ENCODE measurements around the gene MAPT. TPM values are rescaled to one million over a fixed set of nuclear protein-coding genes. Genes with fewer than 3 reads are reported as not detected.

MAPT gene
- total and polyA plus RNA-seq, 9 donors: 3.8 to 8.8 (median 5.8) TPM

DNA sequence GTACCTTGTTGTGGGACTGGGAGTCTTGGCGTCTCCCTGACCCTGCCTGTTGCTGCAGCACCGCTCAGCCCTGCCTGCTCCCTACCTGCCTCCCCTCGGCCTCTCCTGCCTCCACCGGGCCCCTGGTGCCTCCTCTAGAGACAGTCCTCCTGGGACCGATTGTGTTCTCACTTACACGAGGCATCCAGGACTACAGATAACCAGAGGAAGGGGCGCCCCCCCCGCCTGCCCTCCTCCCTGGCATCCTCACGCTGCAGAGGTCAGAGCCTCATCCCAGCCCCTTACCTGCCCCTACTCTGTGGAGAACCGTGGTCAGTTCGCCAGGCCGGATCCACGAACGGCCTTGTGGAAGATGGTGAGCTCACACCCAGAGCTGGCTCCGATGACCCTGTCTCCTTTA is 24.8 kb downstream of the MAPT start:
- H3K27me3 ChIP-seq (ENCODE audit: control insufficient read depth, insufficient read depth, low read length): peaks cover 24% of the 10 kb centered on the region
- H3K4me1 ChIP-seq (ENCODE audit: control insufficient read depth, insufficient read depth, low read length): no peaks in the 10 kb centered on the region
- H3K9me3 ChIP-seq (replicated peaks; ENCODE audit: control insufficient read depth, low read depth, low read length): no peaks in the 10 kb centered on the region
- DNase-seq: no peak
- no peak overlapping the region for H3K4me3 ChIP-seq (ENCODE audit: low read length)
- 74% methylated on average over 12 of the region's 15 CpGs for WGBS (ENCODE audit: insufficient coverage)
- H3K27ac ChIP-seq (ENCODE audit: low read length): no peak overlapping the region
- H3K36me3 ChIP-seq (ENCODE audit: control insufficient read depth, insufficient read depth, low read length): no peaks in the 10 kb centered on the region

DNA sequence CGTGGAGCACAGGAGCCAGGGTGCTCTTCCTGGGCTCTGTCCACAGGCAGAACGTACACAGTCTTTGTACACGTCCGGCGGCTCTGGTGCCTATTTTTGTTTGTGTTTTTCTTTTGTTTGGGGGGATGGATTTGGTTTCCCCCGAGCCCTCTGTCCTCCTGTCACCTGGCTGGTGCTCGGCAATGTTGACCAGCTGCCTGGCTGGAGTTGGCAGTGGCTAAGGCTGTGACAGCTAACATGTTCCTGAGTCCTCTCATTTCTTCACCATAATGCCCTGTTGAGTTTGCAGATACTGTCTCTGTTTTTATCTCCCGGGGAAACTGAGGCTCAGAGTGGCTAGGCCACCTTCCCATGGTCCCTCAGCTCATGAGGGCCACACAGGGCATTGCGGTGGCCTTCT is 25.7 kb downstream of the MAPT start:
- H3K27me3 ChIP-seq (ENCODE audit: control insufficient read depth, insufficient read depth, low read length): peaks cover 24% of the 10 kb centered on the region
- no peak overlapping the region for H3K27ac ChIP-seq (ENCODE audit: low read length)
- no peaks in the 10 kb centered on the region for H3K9me3 ChIP-seq (replicated peaks; ENCODE audit: control insufficient read depth, low read depth, low read length)
- WGBS (ENCODE audit: insufficient coverage): 76% methylated on average over 6 of the region's 9 CpGs
- no peak overlapping the region for H3K4me3 ChIP-seq (ENCODE audit: low read length)
- no peak for DNase-seq
- no peaks in the 10 kb centered on the region for H3K36me3 ChIP-seq (ENCODE audit: control insufficient read depth, insufficient read depth, low read length)
- no peaks in the 10 kb centered on the region for H3K4me1 ChIP-seq (ENCODE audit: control insufficient read depth, insufficient read depth, low read length)

DNA sequence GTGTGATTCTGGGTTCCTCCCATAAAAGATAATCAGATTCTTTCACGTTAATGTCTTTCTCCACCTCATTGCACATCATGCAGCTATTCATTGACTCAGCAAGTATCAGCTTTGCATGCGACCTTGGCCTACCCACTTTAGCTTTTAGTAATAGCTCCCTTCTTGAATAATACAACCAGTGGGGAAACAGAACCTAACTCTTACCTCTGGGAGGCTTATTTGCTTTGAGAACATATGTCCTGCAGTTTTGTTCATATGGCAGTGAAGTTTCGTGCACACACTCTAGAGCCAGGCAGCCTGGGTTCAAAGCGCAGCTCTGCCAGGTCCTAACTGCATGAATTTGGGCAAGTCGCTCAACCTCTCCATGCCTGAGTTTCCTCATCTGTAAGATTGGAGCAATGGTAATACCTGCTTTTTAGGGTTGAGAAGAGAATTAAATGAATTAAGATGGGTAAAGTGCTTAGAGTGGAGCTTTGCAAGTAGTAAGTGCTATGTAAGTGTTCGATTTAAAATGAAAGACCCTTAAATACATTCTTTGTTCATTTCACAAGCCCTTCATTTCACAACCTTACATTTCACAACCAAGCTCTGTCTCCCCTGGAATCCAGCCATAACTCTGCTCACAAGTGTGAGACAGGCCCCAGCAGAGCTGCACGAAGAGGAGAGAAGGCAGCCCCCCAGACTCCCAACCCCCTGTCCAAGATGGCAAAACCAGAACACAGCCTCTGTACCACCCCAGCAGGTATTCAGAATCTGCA is 29.3 kb downstream of the MAPT start:
- Histone ChIP-seq H3K4me1 (ENCODE audit: control insufficient read depth, insufficient read depth, low read length) (no peaks in the 10 kb centered on the region), H3K36me3 (ENCODE audit: control insufficient read depth, insufficient read depth, low read length) (no peaks in the 10 kb centered on the region), H3K9me3 (replicated peaks; ENCODE audit: control insufficient read depth, low read depth, low read length) (peaks cover 11% of the 10 kb centered on the region), H3K27me3 (ENCODE audit: control insufficient read depth, insufficient read depth, low read length) (peaks cover 9% of the 10 kb centered on the region), H3K27ac (ENCODE audit: low read length) (no peak overlapping the region), H3K4me3 (ENCODE audit: low read length) (no peak overlapping the region)
- WGBS (ENCODE audit: insufficient coverage): 88% methylated on average over 6 of the region's 7 CpGs
- no peak for DNase-seq

DNA sequence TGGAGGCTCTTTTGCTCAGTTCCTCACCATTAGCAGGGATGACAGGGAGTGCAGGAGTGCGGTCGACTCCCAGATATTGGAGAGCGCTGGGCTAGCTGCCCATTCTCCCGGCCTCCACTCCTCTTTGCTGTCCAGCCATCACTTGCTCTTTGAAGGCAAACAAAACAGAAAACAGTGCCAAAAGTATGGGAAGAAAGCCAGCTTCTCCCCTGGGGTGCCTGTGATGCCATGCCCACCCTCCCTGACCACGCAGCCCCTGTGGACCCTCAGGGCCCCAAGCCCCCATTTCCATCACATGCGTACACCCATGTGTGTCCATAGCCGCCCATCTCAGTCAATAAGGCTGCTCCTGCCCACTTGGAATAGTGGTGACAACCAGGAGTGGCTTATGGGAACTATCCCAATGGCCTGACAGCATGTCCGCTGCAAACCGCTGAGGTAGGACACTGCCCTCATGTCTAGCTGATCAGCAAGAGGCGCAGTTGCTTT is 30.0 kb downstream of the MAPT start:
- peaks cover 11% of the 10 kb centered on the region for H3K9me3 ChIP-seq (replicated peaks; ENCODE audit: control insufficient read depth, low read depth, low read length)
- H3K27ac ChIP-seq (ENCODE audit: low read length): peak overlapping the region; percentile 3
- H3K4me1 ChIP-seq (ENCODE audit: control insufficient read depth, insufficient read depth, low read length): no peaks in the 10 kb centered on the region
- peaks cover 9% of the 10 kb centered on the region for H3K27me3 ChIP-seq (ENCODE audit: control insufficient read depth, insufficient read depth, low read length)
- no peak overlapping the region for H3K4me3 ChIP-seq (ENCODE audit: low read length)
- no peaks in the 10 kb centered on the region for H3K36me3 ChIP-seq (ENCODE audit: control insufficient read depth, insufficient read depth, low read length)
- no peak for DNase-seq
- WGBS (ENCODE audit: insufficient coverage): 82% methylated on average over 5 of the region's 10 CpGs

DNA sequence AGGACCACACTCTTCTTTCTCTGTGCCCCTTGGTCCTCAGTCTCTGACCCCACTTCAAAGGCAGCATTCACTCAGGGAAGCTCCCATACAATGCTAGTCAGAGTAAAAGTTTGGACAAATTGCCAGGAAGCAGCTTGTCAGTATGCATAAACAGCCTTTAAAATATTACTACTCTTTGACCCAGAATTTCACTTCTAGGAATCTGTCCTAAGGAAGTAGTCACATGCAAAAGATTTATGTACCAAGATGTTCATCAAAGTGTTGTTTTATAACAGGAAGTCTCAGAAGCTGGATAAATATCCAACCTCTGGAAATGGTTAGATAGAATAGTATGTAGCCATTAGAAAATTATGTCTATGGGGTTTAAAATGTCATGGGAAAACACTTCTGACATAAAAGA is 31.0 kb downstream of the MAPT start:
- no peak for DNase-seq
- peaks cover 11% of the 10 kb centered on the region for H3K9me3 ChIP-seq (replicated peaks; ENCODE audit: control insufficient read depth, low read depth, low read length)
- H3K27me3 ChIP-seq (ENCODE audit: control insufficient read depth, insufficient read depth, low read length): peaks cover 9% of the 10 kb centered on the region
- H3K4me1 ChIP-seq (ENCODE audit: control insufficient read depth, insufficient read depth, low read length): no peaks in the 10 kb centered on the region
- H3K27ac ChIP-seq (ENCODE audit: low read length): no peak overlapping the region
- no peak overlapping the region for H3K4me3 ChIP-seq (ENCODE audit: low read length)
- H3K36me3 ChIP-seq (ENCODE audit: control insufficient read depth, insufficient read depth, low read length): no peaks in the 10 kb centered on the region

DNA sequence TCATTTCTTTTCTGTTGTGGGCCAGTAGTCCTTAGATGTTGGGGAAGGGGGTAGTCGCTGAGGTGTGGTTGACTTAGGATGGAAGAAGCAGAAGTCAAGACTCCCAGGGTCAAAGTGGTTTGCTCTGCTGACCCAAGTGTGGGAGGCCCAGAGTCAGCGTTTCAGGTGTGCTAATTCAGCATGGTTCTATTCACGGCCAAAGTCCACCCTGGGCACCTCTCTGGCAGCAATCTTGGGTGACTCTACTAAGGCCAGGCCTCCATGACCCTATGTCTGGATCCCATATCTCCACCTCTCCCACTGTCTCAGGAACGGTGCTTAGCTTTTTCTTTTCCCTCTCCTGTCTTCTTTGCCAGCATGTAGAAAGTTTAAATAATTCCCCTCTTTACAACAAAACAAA is 32.9 kb downstream of the MAPT start:
- Histone ChIP-seq H3K9me3 (replicated peaks; ENCODE audit: control insufficient read depth, low read depth, low read length) (peaks cover 11% of the 10 kb centered on the region), H3K36me3 (ENCODE audit: control insufficient read depth, insufficient read depth, low read length) (no peaks in the 10 kb centered on the region), H3K27ac (ENCODE audit: low read length) (no peak overlapping the region), H3K27me3 (ENCODE audit: control insufficient read depth, insufficient read depth, low read length) (peaks cover 6% of the 10 kb centered on the region), H3K4me3 (ENCODE audit: low read length) (no peak overlapping the region), H3K4me1 (ENCODE audit: control insufficient read depth, insufficient read depth, low read length) (no peaks in the 10 kb centered on the region)
- DNase-seq: no peak
- WGBS (ENCODE audit: insufficient coverage): 100% methylated on average over 3 of the region's 4 CpGs

DNA sequence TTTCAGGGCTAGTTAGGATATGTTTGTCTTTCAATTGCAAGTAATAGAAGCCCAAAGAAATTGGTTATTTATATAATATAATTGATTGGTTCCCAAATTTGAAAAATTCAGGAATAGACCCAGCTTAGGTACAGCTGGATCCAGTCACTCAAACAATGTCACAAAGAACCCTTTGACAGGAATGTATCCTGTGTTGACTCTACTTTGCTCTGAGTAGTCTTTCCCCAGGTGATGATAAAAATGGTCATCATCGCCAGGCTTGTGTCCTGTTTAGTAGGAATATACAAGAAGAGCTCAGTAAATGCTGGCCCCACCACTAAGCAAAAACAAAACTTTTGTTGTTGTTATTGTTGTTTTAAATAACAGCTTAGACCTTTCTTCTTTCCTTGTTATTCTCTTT is 35.0 kb downstream of the MAPT start:
- H3K36me3 ChIP-seq (ENCODE audit: control insufficient read depth, insufficient read depth, low read length): no peaks in the 10 kb centered on the region
- DNase-seq: no peak
- no CpG with 5 or more reads among the region's 1 CpG for WGBS (ENCODE audit: insufficient coverage)
- H3K4me1 ChIP-seq (ENCODE audit: control insufficient read depth, insufficient read depth, low read length): no peaks in the 10 kb centered on the region
- H3K4me3 ChIP-seq (ENCODE audit: low read length): no peak overlapping the region
- H3K27ac ChIP-seq (ENCODE audit: low read length): no peak overlapping the region
- no peaks in the 10 kb centered on the region for H3K27me3 ChIP-seq (ENCODE audit: control insufficient read depth, insufficient read depth, low read length)
- H3K9me3 ChIP-seq (replicated peaks; ENCODE audit: control insufficient read depth, low read depth, low read length): peaks cover 11% of the 10 kb centered on the region

DNA sequence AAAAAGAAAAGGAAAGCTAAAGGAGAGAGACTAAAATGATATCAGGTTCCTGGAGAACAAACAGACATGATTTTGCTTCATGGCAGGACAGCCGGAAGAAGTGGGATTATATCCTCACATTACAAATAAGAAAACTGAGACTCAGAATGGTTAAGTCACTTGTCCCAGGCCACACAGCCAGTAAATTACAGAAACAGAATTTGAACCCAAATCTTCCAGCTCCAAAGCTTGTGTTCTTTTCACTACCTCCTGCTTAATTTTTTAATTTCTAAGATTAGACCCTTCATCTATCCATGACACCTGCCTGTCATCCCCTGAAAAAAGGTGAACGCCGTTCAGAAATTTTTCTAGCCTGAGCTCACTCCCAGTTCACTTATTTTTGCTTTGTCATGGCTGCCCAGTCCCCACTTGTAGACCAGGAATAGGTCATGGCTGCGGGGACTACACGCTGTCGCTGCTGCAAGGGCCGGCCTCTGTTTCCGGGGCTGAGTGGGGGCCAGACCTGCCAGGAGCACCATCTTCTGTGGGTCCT is 36.1 kb downstream of the MAPT start:
- Histone ChIP-seq H3K4me3 (ENCODE audit: low read length) (no peak overlapping the region), H3K27ac (ENCODE audit: low read length) (no peak overlapping the region), H3K4me1 (ENCODE audit: control insufficient read depth, insufficient read depth, low read length) (no peaks in the 10 kb centered on the region), H3K9me3 (replicated peaks; ENCODE audit: control insufficient read depth, low read depth, low read length) (peaks cover 11% of the 10 kb centered on the region), H3K27me3 (ENCODE audit: control insufficient read depth, insufficient read depth, low read length) (peaks cover 7% of the 10 kb centered on the region), H3K36me3 (ENCODE audit: control insufficient read depth, insufficient read depth, low read length) (no peaks in the 10 kb centered on the region)
- 86% methylated on average over 7 of the region's 8 CpGs for WGBS (ENCODE audit: insufficient coverage)
- no peak for DNase-seq

DNA sequence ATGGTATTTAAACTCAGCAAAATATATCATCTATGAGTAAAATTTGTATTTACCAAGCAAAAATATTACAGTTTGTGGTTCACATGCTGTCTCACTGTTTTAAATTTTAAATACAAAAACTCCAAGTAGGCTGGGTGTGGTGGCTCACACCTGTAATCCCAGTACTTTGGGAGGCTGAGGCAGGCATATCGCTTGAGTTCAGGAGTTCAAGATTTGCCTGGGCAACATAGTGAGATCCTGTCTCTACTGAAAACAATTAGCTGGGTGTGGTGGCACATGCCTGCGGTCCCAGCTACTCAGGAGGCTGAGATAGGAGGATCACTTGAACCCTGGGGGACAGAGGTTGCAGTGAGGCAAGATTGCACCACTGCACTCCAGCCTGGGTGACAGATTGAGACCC is 37.3 kb downstream of the MAPT start:
- Histone ChIP-seq H3K9me3 (replicated peaks; ENCODE audit: control insufficient read depth, low read depth, low read length) (peaks cover 11% of the 10 kb centered on the region), H3K27ac (ENCODE audit: low read length) (no peak overlapping the region), H3K27me3 (ENCODE audit: control insufficient read depth, insufficient read depth, low read length) (peaks cover 9% of the 10 kb centered on the region), H3K36me3 (ENCODE audit: control insufficient read depth, insufficient read depth, low read length) (no peaks in the 10 kb centered on the region), H3K4me3 (ENCODE audit: low read length) (no peak overlapping the region), H3K4me1 (ENCODE audit: control insufficient read depth, insufficient read depth, low read length) (no peaks in the 10 kb centered on the region)
- 82% methylated on average over 2 of the region's 2 CpGs for WGBS (ENCODE audit: insufficient coverage)
- DNase-seq: no peak

DNA sequence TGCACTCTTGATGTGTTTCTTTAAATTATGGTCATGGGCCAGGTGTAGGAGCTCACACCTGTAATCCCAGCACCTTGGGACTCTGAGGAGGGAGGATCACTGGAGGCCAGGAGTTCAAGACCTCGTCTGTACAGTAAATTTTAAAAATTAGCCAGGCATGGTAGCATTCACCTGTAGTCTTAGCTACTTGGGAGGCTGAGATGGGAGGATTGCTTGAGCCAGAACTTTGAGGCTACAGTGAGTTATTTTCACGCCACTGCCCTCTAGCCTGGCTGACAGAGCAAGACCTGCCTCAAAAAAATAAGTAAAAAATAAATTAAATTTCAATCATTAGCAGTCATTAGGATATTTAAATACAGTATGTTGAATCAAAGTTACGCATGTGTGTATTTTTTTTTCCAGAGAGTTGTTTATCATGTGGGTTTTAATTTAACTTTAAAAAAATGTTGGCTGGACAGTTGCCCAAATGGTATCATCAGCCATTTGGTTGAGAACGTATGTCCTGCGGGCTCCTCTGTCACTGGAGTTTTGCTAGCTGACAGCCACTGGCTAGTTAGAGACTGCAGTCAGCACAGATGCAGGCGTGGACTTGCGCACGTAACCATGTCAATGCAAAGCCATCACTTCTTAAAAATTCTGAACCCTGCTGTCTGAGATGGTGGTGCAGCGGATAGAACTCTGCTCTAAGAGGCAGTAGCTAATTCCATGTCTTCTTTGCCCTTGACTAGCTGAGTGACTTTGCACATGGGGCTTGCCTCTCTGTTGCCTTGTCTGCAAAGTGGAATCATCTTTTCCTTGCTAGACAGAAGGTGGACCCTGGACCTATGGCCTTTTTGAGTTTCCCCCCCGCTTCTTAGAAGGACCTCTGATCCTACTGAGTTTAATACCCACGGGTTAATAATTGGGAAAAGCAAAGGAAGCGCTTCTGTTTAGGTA is 40.0 kb downstream of the MAPT start:
- H3K36me3 ChIP-seq (ENCODE audit: control insufficient read depth, insufficient read depth, low read length): no peaks in the 10 kb centered on the region
- peak; percentile 14 for DNase-seq
- no peaks in the 10 kb centered on the region for H3K9me3 ChIP-seq (replicated peaks; ENCODE audit: control insufficient read depth, low read depth, low read length)
- H3K4me1 ChIP-seq (ENCODE audit: control insufficient read depth, insufficient read depth, low read length): no peaks in the 10 kb centered on the region
- H3K27me3 ChIP-seq (ENCODE audit: control insufficient read depth, insufficient read depth, low read length): peaks cover 19% of the 10 kb centered on the region
- WGBS (ENCODE audit: insufficient coverage): 68% methylated on average over 9 of the region's 12 CpGs
- H3K4me3 ChIP-seq (ENCODE audit: low read length): no peak overlapping the region
- no peak overlapping the region for H3K27ac ChIP-seq (ENCODE audit: low read length)

Measured in muscle of leg (tissue), 11 donors.